ENCODE results near the gene SCG5.

SCG5 gene

GRCh38 chr15:32675466-32675865 lies 34.0 kb downstream of the SCG5 start:
- Histone ChIP-seq H3K4me3 (ENCODE audit: severe bottlenecking) (no peak overlapping the region), H3K27me3 (ENCODE audit: insufficient read depth, poor library complexity, severe bottlenecking) (no peaks in the 10 kb centered on the region), H3K4me1 (ENCODE audit: insufficient read depth, poor library complexity, severe bottlenecking) (peaks cover 2% of the 10 kb centered on the region), H3K9me3 (ENCODE audit: severe bottlenecking) (no peaks in the 10 kb centered on the region), H3K36me3 (ENCODE audit: low read depth) (no peaks in the 10 kb centered on the region), H3K27ac (ENCODE audit: poor library complexity, severe bottlenecking) (no peak overlapping the region)
- DNase-seq (ENCODE audit: low spot score) (no peak), ATAC-seq (ENCODE audit: low read depth) (no peak)
- no peak for TF ChIP-seq CTCF (IDR thresholded peaks at IDR 0.05; ENCODE audit: poor library complexity, severe bottlenecking)

GRCh38 chr15:32676169-32676568 lies 34.7 kb downstream of the SCG5 start:
- Histone ChIP-seq H3K27ac (ENCODE audit: poor library complexity, severe bottlenecking) (no peak overlapping the region), H3K4me1 (ENCODE audit: insufficient read depth, poor library complexity, severe bottlenecking) (no peaks in the 10 kb centered on the region), H3K36me3 (ENCODE audit: low read depth) (no peaks in the 10 kb centered on the region), H3K4me3 (ENCODE audit: severe bottlenecking) (no peak overlapping the region), H3K9me3 (ENCODE audit: severe bottlenecking) (no peaks in the 10 kb centered on the region), H3K27me3 (ENCODE audit: insufficient read depth, poor library complexity, severe bottlenecking) (no peaks in the 10 kb centered on the region)
- no peak for TF ChIP-seq CTCF (IDR thresholded peaks at IDR 0.05; ENCODE audit: poor library complexity, severe bottlenecking)
- ATAC-seq (ENCODE audit: low read depth): no peak
- no peak for DNase-seq (ENCODE audit: low spot score)

- H3K4me1 ChIP-seq (ENCODE audit: insufficient read depth, poor library complexity, severe bottlenecking): peaks cover 5% of the 10 kb centered on the region
- no peak for TF ChIP-seq CTCF (IDR thresholded peaks at IDR 0.05; ENCODE audit: poor library complexity, severe bottlenecking)
- ATAC-seq (ENCODE audit: low read depth) (no peak), DNase-seq (ENCODE audit: low spot score) (no peak)
- no peak overlapping the region for H3K4me3 ChIP-seq (ENCODE audit: severe bottlenecking)
- no peaks in the 10 kb centered on the region for H3K36me3 ChIP-seq (ENCODE audit: low read depth)
- H3K27ac ChIP-seq (ENCODE audit: poor library complexity, severe bottlenecking): no peak overlapping the region
- no peaks in the 10 kb centered on the region for H3K27me3 ChIP-seq (ENCODE audit: insufficient read depth, poor library complexity, severe bottlenecking)
- H3K9me3 ChIP-seq (ENCODE audit: severe bottlenecking): no peaks in the 10 kb centered on the region
Measured at GRCh38 chr15:32677238-32677750, 35.8 kb downstream of the SCG5 start.

- Histone ChIP-seq H3K27ac (ENCODE audit: poor library complexity, severe bottlenecking) (no peak overlapping the region), H3K27me3 (ENCODE audit: insufficient read depth, poor library complexity, severe bottlenecking) (no peaks in the 10 kb centered on the region), H3K36me3 (ENCODE audit: low read depth) (no peaks in the 10 kb centered on the region), H3K4me3 (ENCODE audit: severe bottlenecking) (no peak overlapping the region), H3K4me1 (ENCODE audit: insufficient read depth, poor library complexity, severe bottlenecking) (peaks cover 25% of the 10 kb centered on the region), H3K9me3 (ENCODE audit: severe bottlenecking) (no peaks in the 10 kb centered on the region)
- ATAC-seq (ENCODE audit: low read depth) (no peak), DNase-seq (ENCODE audit: low spot score) (no peak)
- no peak for TF ChIP-seq CTCF (IDR thresholded peaks at IDR 0.05; ENCODE audit: poor library complexity, severe bottlenecking)
Measured at GRCh38 chr15:32679298-32679690, 37.8 kb downstream of the SCG5 start.

- peaks cover 42% of the 10 kb centered on the region for H3K4me1 ChIP-seq (ENCODE audit: insufficient read depth, poor library complexity, severe bottlenecking)
- peak overlapping the region; percentile 94 for H3K27ac ChIP-seq (ENCODE audit: poor library complexity, severe bottlenecking)
- DNase-seq (ENCODE audit: low spot score): peak; percentile 84
- peak; percentile 78 for ATAC-seq (ENCODE audit: low read depth)
- H3K4me3 ChIP-seq (ENCODE audit: severe bottlenecking): no peak overlapping the region
- no peaks in the 10 kb centered on the region for H3K27me3 ChIP-seq (ENCODE audit: insufficient read depth, poor library complexity, severe bottlenecking)
- no peak for TF ChIP-seq CTCF (IDR thresholded peaks at IDR 0.05; ENCODE audit: poor library complexity, severe bottlenecking)
- no peaks in the 10 kb centered on the region for H3K9me3 ChIP-seq (ENCODE audit: severe bottlenecking)
- no peaks in the 10 kb centered on the region for H3K36me3 ChIP-seq (ENCODE audit: low read depth)
Measured at GRCh38 chr15:32682569-32682968, 41.1 kb downstream of the SCG5 start.

All from RWPE2 (cell line).